Measurements from ENCODE around the gene CCNL2.

Gene CCNL2

DNA sequence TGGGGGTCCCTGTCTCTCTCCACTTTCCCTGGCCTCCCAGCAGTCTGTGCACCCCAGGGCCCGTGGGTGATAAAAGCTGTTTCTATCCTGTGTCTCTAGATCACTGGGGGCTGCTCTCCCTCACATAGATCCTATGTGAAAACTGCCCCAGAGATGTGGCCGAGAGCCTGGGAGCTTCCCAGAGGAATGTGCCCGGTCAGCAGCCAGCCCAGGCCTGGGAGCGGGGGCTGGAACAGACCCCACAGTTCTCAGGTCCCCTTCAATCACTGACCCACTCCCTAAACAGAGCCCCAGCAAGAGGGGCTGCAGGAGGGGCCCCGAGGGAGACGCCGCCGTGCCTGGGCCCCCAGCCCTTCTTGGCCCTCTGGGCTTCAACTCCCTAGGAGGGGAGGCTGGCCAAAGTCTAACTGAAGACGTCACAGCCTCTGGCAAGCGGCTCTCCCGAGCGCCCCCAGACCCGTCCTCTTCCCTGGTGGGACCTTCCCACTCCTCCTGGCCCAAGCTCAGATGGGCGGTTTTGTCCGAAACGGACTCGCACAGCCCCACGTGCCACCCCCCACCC, 41.2 kb downstream of the CCNL2 start:
- no peak overlapping the region for H3K27ac ChIP-seq (ENCODE audit: extremely low read depth, low read depth, low read length)
- no peaks in the 10 kb centered on the region for H3K9me3 ChIP-seq (ENCODE audit: control insufficient read depth, insufficient read depth, low read depth, low read length)
- no peaks in the 10 kb centered on the region for H3K36me3 ChIP-seq (ENCODE audit: control insufficient read depth in 2 of 2, insufficient read depth in 1 of 2, low read length in 2 of 2)
- ChIA-PET CTCF (no interaction called here), POLR2A (no interaction called here)
- TF ChIP-seq IKZF3 (tag by site-specific recombination; IDR thresholded peaks at IDR 0.05) (0 out of 2 replicates have a peak, but pooled peaks have one; percentile 52), ZNF792 (tag by site-specific recombination; IDR thresholded peaks at IDR 0.05) (no peak)
- peaks cover 7% of the 10 kb centered on the region; the same call in 1 of the 2 replicates for H3K4me1 ChIP-seq (ENCODE audit: control insufficient read depth, insufficient read depth, low read length)
- H3K4me3 ChIP-seq (ENCODE audit: low read depth, low read length) = no peak overlapping the region

DNA sequence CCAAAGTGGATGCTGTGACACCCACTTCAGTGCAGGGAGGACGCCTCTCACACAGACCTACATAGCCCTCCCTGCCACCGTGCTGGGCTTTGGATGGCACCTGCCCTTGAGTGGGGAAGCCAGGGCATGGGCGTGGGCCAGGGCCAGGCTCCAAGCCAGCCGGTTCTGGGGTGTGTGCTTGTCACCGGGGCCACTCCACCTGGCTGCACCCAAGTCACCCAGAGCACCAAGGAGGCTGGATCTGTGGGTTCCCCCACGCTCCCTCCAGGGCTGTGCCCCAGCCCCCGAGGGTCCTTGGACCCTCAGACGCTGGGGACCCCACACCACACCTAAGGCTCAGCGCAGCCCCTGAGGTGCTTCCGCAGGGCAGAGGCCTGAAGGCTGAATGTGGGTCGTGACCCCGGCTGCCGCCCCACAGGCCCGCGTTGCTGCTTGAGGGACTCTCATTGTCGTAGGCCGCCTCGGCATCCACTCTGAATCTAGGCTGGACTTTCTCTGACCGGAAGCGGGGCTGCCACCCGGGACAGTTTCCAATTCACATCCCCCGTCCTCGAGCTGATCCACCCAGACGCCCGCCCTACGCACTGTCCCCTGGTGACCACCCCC, 42.2 kb downstream of the CCNL2 start:
- Histone ChIP-seq H3K36me3 (ENCODE audit: control insufficient read depth in 2 of 2, insufficient read depth in 1 of 2, low read length in 2 of 2) (no peaks in the 10 kb centered on the region), H3K4me3 (ENCODE audit: low read depth, low read length) (no peak overlapping the region), H3K27ac (ENCODE audit: extremely low read depth, low read depth, low read length) (no peak overlapping the region), H3K4me1 (ENCODE audit: control insufficient read depth, insufficient read depth, low read length) (peaks cover 7% of the 10 kb centered on the region; the same call in 1 of the 2 replicates), H3K9me3 (ENCODE audit: control insufficient read depth, insufficient read depth, low read depth, low read length) (no peaks in the 10 kb centered on the region)
- TF ChIP-seq, protein P1, sequence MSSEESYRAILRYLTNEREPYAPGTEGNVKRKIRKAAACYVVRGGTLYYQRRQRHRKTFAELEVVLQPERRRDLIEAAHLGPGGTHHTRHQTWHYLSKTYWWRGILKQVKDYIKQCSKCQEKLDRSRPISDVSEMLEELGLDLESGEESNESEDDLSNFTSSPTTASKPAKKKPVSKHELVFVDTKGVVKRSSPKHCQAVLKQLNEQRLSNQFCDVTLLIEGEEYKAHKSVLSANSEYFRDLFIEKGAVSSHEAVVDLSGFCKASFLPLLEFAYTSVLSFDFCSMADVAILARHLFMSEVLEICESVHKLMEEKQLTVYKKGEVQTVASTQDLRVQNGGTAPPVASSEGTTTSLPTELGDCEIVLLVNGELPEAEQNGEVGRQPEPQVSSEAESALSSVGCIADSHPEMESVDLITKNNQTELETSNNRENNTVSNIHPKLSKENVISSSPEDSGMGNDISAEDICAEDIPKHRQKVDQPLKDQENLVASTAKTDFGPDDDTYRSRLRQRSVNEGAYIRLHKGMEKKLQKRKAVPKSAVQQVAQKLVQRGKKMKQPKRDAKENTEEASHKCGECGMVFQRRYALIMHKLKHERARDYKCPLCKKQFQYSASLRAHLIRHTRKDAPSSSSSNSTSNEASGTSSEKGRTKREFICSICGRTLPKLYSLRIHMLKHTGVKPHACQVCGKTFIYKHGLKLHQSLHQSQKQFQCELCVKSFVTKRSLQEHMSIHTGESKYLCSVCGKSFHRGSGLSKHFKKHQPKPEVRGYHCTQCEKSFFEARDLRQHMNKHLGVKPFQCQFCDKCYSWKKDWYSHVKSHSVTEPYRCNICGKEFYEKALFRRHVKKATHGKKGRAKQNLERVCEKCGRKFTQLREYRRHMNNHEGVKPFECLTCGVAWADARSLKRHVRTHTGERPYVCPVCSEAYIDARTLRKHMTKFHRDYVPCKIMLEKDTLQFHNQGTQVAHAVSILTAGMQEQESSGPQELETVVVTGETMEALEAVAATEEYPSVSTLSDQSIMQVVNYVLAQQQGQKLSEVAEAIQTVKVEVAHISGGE (tag by site-specific recombination; conservative IDR thresholded peaks at IDR 0.05; ENCODE audit: low read depth) = no peak
- no peak for TF ChIP-seq ZNF624 (tag by site-specific recombination; IDR thresholded peaks at IDR 0.05)
- no peak for TF ChIP-seq ZNF169 (tag by site-specific recombination; IDR thresholded peaks at IDR 0.05)
- TF ChIP-seq ZNF2 (tag by site-specific recombination; IDR thresholded peaks at IDR 0.05) = no peak
- peak; percentile 44; the same call in 1 of the 2 replicates for TF ChIP-seq BCL11B (tag by site-specific recombination; IDR thresholded peaks at IDR 0.05; ENCODE audit: low read depth)
- peak; percentile 56; the same call in 1 of the 2 replicates for TF ChIP-seq BCL11A (tag by site-specific recombination; IDR thresholded peaks at IDR 0.05; ENCODE audit: low read depth)
- TF ChIP-seq, protein P2, sequence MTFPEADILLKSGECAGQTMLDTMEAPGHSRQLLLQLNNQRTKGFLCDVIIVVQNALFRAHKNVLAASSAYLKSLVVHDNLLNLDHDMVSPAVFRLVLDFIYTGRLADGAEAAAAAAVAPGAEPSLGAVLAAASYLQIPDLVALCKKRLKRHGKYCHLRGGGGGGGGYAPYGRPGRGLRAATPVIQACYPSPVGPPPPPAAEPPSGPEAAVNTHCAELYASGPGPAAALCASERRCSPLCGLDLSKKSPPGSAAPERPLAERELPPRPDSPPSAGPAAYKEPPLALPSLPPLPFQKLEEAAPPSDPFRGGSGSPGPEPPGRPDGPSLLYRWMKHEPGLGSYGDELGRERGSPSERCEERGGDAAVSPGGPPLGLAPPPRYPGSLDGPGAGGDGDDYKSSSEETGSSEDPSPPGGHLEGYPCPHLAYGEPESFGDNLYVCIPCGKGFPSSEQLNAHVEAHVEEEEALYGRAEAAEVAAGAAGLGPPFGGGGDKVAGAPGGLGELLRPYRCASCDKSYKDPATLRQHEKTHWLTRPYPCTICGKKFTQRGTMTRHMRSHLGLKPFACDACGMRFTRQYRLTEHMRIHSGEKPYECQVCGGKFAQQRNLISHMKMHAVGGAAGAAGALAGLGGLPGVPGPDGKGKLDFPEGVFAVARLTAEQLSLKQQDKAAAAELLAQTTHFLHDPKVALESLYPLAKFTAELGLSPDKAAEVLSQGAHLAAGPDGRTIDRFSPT (tag by site-specific recombination; IDR thresholded peaks at IDR 0.05) = peak; percentile 73; the same call in 1 of the 2 replicates
- TF ChIP-seq GLIS1 (tag by site-specific recombination; IDR thresholded peaks at IDR 0.05) = peak; percentile 5; the same call in 1 of the 2 replicates
- no peak for TF ChIP-seq ZNF426 (tag by site-specific recombination; IDR thresholded peaks at IDR 0.05)
- POLR2A ChIA-PET = interaction anchor here (1.1 kb wide), 1 partner anchor 9 kb away, joined by 3 read pairs; no protein-coding TSS in a partner anchor
- CTCF ChIA-PET = interaction anchor here (0.6 kb wide), 1 partner anchor 585 kb away, joined by 3 read pairs; no protein-coding TSS in a partner anchor

DNA sequence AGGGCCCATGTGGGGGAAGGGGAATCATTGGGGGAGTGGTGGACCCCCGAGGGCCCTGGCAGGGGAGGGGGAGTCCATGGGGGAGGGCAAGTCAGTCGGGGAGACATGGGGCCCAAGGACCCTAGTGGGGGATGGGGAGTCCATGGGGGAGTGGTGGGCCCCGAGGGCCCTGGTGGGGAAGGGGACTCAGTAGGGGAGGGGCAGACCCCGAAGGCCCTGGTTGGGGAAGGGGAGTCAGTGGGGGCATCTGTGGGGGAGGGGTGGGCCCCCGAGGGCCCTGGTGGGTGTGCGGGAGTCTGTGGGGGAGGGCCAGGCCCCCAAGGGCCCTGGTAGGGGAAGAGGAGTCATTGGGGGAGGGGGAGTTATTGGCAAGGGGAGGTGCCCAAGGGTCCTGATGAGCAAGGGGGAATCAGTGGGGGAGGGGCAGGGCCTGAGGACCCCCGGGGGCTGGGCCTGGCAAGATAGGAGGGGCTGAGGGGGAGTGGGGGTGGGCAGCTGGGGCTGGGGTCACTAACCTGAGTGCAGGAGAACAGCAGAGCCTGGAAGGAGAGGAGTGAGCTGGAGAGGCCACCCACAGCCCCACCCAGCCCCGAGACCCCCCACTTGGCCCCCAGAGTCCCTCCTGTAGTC, 42.9 kb downstream of the CCNL2 start:
- Histone ChIP-seq H3K36me3 (ENCODE audit: control insufficient read depth in 2 of 2, insufficient read depth in 1 of 2, low read length in 2 of 2) (no peaks in the 10 kb centered on the region), H3K4me1 (ENCODE audit: control insufficient read depth, insufficient read depth, low read length) (peaks cover 7% of the 10 kb centered on the region; the same call in 1 of the 2 replicates), H3K4me3 (ENCODE audit: low read depth, low read length) (no peak overlapping the region), H3K27ac (ENCODE audit: extremely low read depth, low read depth, low read length) (no peak overlapping the region), H3K9me3 (ENCODE audit: control insufficient read depth, insufficient read depth, low read depth, low read length) (no peaks in the 10 kb centered on the region)
- peak; percentile 31 for TF ChIP-seq GLIS1 (tag by site-specific recombination; IDR thresholded peaks at IDR 0.05)
- TF ChIP-seq GLIS2 (tag by site-specific recombination; IDR thresholded peaks at IDR 0.05) = peak; percentile 38; the same call in 1 of the 2 replicates
- TF ChIP-seq, protein P3, sequence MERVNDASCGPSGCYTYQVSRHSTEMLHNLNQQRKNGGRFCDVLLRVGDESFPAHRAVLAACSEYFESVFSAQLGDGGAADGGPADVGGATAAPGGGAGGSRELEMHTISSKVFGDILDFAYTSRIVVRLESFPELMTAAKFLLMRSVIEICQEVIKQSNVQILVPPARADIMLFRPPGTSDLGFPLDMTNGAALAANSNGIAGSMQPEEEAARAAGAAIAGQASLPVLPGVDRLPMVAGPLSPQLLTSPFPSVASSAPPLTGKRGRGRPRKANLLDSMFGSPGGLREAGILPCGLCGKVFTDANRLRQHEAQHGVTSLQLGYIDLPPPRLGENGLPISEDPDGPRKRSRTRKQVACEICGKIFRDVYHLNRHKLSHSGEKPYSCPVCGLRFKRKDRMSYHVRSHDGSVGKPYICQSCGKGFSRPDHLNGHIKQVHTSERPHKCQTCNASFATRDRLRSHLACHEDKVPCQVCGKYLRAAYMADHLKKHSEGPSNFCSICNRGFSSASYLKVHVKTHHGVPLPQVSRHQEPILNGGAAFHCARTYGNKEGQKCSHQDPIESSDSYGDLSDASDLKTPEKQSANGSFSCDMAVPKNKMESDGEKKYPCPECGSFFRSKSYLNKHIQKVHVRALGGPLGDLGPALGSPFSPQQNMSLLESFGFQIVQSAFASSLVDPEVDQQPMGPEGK (tag by site-specific recombination; IDR thresholded peaks at IDR 0.05) = peak; percentile 15
- no peak for TF ChIP-seq MYNN (tag by site-specific recombination; IDR thresholded peaks at IDR 0.05; ENCODE audit: borderline replicate concordance)
- TF ChIP-seq ZNF76 (tag by site-specific recombination; IDR thresholded peaks at IDR 0.05; ENCODE audit: borderline replicate concordance, low read depth) = no peak
- POLR2A ChIA-PET = interaction anchor here (1.1 kb wide), 1 partner anchor 8 kb away, joined by 3 read pairs; no protein-coding TSS in a partner anchor
- CTCF ChIA-PET = no interaction called here
